SH-SY5Y (cell line): ENCODE results near the gene SNRNP35.

Experiments used
- GATA2 ChIP-seq: IDR thresholded peaks from 2 replicates; pipeline ENCODE4 v1.6.1; 2011; ENCODE audit warnings: mild to moderate bottlenecking, low read depth, low read length
- GATA3 ChIP-seq: IDR thresholded peaks from 2 replicates; pipeline ENCODE4 v1.6.1; 2011; ENCODE audit warnings: low read depth, mild to moderate bottlenecking, low read length, moderate library complexity

- TF ChIP-seq GATA2 (no peak), GATA3 (no peak)
Observed at GRCh38 chr12:123421314-123421713, 36.6 kb upstream of the SNRNP35 start.
